GM23338 (cell line): ENCODE measurements around the gene RAD51D. TPM values are rescaled to one million over a fixed set of nuclear protein-coding genes. Genes with fewer than 3 reads are reported as not detected.

Source experiments
- ATAC-seq: fragments of 200-7000 bp; cut with Tn5 transposase; 3 replicates; pipeline ENCODE4 v1.9.1; 2020
- DNase-seq: peaks from one replicate; pipeline ENCODE4 v3.0.0-alpha.2; 2015; ENCODE audit warnings: low spot score
- H2AFZ ChIP-seq: fragments of 200-600 bp; sonication (generic); 2 replicates; pipeline ENCODE4 v1.8.0; 2016; ENCODE audit warnings: antibody characterized with exemption, mild to moderate bottlenecking, moderate library complexity
- H3F3A ChIP-seq: fragments of 200-600 bp; sonication (generic); replicated peaks from 2 replicates; pipeline ENCODE4 v1.8.0; 2017; ENCODE audit warnings: antibody characterized with exemption, mixed run types, low read depth
- H3K27ac ChIP-seq: fragments of 200-600 bp; sonication (generic); 2 replicates; pipeline ENCODE4 v1.6.1; 2016; ENCODE audit warnings: low read depth
- H3K27me3 ChIP-seq: fragments of 200-600 bp; sonication (generic); 2 replicates; pipeline ENCODE4 v1.8.0; 2016; ENCODE audit warnings: mild to moderate bottlenecking, mixed run types, moderate library complexity; ENCODE audit not compliant: insufficient read depth
- H3K36me3 ChIP-seq: fragments of 200-600 bp; sonication (generic); 2 replicates; pipeline ENCODE4 v1.8.0; 2016; ENCODE audit warnings: mild to moderate bottlenecking; ENCODE audit not compliant: insufficient read depth
- H3K4me1 ChIP-seq: fragments of 200-600 bp; sonication (generic); 2 replicates; pipeline ENCODE4 v1.8.0; 2016; ENCODE audit warnings: mild to moderate bottlenecking, moderate library complexity; ENCODE audit not compliant: insufficient read depth
- H3K4me2 ChIP-seq: fragments of 200-600 bp; sonication (generic); 2 replicates; pipeline ENCODE4 v1.7.1; 2017; ENCODE audit warnings: mixed run types
- H3K4me3 ChIP-seq: fragments of 200-600 bp; sonication (generic); 2 replicates; pipeline ENCODE4 v1.6.1; 2016; ENCODE audit warnings: mixed run types
- H3K79me2 ChIP-seq: fragments of 200-600 bp; sonication (generic); replicated peaks from 2 replicates; pipeline ENCODE4 v1.8.0; 2017; ENCODE audit warnings: mild to moderate bottlenecking; ENCODE audit not compliant: insufficient read depth
- H3K9me2 ChIP-seq: fragments of 200-600 bp; sonication (generic); 2 replicates; pipeline ENCODE4 v1.8.0; 2017; ENCODE audit not compliant: insufficient read depth
- H4K20me1 ChIP-seq: fragments of 200-600 bp; sonication (generic); replicated peaks from 2 replicates; pipeline ENCODE4 v1.8.0; 2017; ENCODE audit warnings: mild to moderate bottlenecking; ENCODE audit not compliant: insufficient read depth
- H3K27ac Mint-ChIP-seq: 2 replicates; pipeline ENCODE4 v1.8.0; 2020; ENCODE audit warnings: inconsistent platforms, mild to moderate bottlenecking, moderate library complexity, mixed read lengths
- H3K27me3 Mint-ChIP-seq: 3 replicates; pipeline ENCODE4 v1.8.0; 2022; ENCODE audit warnings: low read depth, mild to moderate bottlenecking, moderate library complexity, mixed read lengths, inconsistent platforms; ENCODE audit not compliant: insufficient read depth, poor library complexity
- H3K36me3 Mint-ChIP-seq: 3 replicates; pipeline ENCODE4 v1.8.0; 2021; ENCODE audit warnings: low read depth, mild to moderate bottlenecking, inconsistent platforms, moderate library complexity, mixed read lengths
- H3K4me1 Mint-ChIP-seq: 3 replicates; pipeline ENCODE4 v1.8.0; 2020; ENCODE audit warnings: mild to moderate bottlenecking, inconsistent platforms, mixed read lengths
- H3K4me3 Mint-ChIP-seq: 3 replicates; pipeline ENCODE4 v1.8.0; 2021; ENCODE audit warnings: moderate library complexity, mild to moderate bottlenecking, inconsistent platforms, mixed read lengths
- H3K9me3 Mint-ChIP-seq: 3 replicates; pipeline ENCODE4 v1.8.0; 2020; ENCODE audit warnings: moderate library complexity, mild to moderate bottlenecking, inconsistent platforms, mixed read lengths
- CREB1 ChIP-seq: fragments of 250-450 bp; sonication (Bioruptor Pico); IDR thresholded peaks from 2 replicates; pipeline ENCODE4 v1.5.0; 2020; ENCODE audit warnings: low read depth, mild to moderate bottlenecking, moderate library complexity
- CTCF ChIP-seq, 2 experiments: fragments of 200-600 bp in 1 of 2; sonication (generic) in 1 of 2; conservative IDR thresholded peaks; 2 replicates each; pipeline versions ENCODE4 v1.5.1 to v1.6.1; 2016 to 2017; ENCODE audit warnings: antibody characterized with exemption in 2 of 2, low read depth in 2 of 2, mild to moderate bottlenecking in 2 of 2, moderate library complexity in 1 of 2
- ETS1 ChIP-seq: IDR thresholded peaks from 2 replicates; pipeline ENCODE4 v1.6.1; 2016; ENCODE audit warnings: antibody characterized with exemption
- EZH2 ChIP-seq: fragments of 200-600 bp; sonication (generic); IDR thresholded peaks from one replicate; pipeline ENCODE4 v1.8.0; 2017; ENCODE audit warnings: antibody characterized with exemption, mild to moderate bottlenecking, low read depth; ENCODE audit not compliant: unreplicated experiment
- NANOG ChIP-seq: IDR thresholded peaks from 2 replicates; pipeline ENCODE4 v1.6.1; 2016; ENCODE audit warnings: antibody characterized with exemption, borderline replicate concordance
- POLR2AphosphoS5 ChIP-seq: IDR thresholded peaks from 2 replicates; pipeline ENCODE4 v1.6.1; 2016; ENCODE audit warnings: antibody characterized with exemption, low read depth
- STAT1 ChIP-seq: IDR thresholded peaks from one replicate; pipeline ENCODE4 v1.6.1; 2016; ENCODE audit warnings: antibody characterized with exemption; ENCODE audit not compliant: unreplicated experiment
- ZNF114 ChIP-seq: fragments of 250-450 bp; sonication (Bioruptor Pico); IDR thresholded peaks from 2 replicates; pipeline ENCODE4 v1.5.0; 2020; ENCODE audit warnings: mild to moderate bottlenecking, moderate library complexity
- ZNF331 ChIP-seq: fragments of 250-450 bp; sonication (Bioruptor Pico); IDR thresholded peaks from 2 replicates; pipeline ENCODE4 v1.5.0; 2020; ENCODE audit warnings: low read depth, mild to moderate bottlenecking, moderate library complexity
- polyA plus RNA-seq: library from polyadenylated mRNA; unstranded; fragments of >200 nt; fragmentation: Nextera tagmentation; extraction: Ambion mirVana; gene quantifications from 2 replicates; pipeline ENCODE4 v1.2.1, GENCODE V29; 2016
- total RNA-seq: library from RNA; depleted of rRNA; stranded (reverse); fragments of >200 nt; shearing (Covaris generic); gene quantifications from 2 replicates; pipeline ENCODE4 v1.2.3, GENCODE V29; 2014
- TF ChIP-seq, protein P1 (sequence below): IDR thresholded peaks from one replicate; pipeline ENCODE4 v1.6.1; 2018; ENCODE audit warnings: antibody characterized with exemption; ENCODE audit not compliant: unreplicated experiment

The RAD51D gene
- total and polyA plus RNA-seq, 2 experiments from 2014 or later = 5.9 to 11.0 TPM

- TF ChIP-seq STAT1 (no peak), ZNF114 (CRISPR knock-in tag) (no peak), ZNF331 (no peak), ETS1 (no peak), CTCF (conservative IDR thresholded peaks at IDR 0.05; ENCODE audit: low read depth in 2 of 2) (no peak)
- TF ChIP-seq, protein P1, sequence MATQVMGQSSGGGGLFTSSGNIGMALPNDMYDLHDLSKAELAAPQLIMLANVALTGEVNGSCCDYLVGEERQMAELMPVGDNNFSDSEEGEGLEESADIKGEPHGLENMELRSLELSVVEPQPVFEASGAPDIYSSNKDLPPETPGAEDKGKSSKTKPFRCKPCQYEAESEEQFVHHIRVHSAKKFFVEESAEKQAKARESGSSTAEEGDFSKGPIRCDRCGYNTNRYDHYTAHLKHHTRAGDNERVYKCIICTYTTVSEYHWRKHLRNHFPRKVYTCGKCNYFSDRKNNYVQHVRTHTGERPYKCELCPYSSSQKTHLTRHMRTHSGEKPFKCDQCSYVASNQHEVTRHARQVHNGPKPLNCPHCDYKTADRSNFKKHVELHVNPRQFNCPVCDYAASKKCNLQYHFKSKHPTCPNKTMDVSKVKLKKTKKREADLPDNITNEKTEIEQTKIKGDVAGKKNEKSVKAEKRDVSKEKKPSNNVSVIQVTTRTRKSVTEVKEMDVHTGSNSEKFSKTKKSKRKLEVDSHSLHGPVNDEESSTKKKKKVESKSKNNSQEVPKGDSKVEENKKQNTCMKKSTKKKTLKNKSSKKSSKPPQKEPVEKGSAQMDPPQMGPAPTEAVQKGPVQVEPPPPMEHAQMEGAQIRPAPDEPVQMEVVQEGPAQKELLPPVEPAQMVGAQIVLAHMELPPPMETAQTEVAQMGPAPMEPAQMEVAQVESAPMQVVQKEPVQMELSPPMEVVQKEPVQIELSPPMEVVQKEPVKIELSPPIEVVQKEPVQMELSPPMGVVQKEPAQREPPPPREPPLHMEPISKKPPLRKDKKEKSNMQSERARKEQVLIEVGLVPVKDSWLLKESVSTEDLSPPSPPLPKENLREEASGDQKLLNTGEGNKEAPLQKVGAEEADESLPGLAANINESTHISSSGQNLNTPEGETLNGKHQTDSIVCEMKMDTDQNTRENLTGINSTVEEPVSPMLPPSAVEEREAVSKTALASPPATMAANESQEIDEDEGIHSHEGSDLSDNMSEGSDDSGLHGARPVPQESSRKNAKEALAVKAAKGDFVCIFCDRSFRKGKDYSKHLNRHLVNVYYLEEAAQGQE = no peak
Measured at GRCh38 chr17:35097776-35098175, 21.9 kb downstream of the RAD51D start (continued).

GRCh38 chr17:35095741-35096140 is 23.9 kb downstream of the RAD51D start:
- no peaks in the 10 kb centered on the region for H3K36me3 ChIP-seq
- H3K27ac ChIP-seq = no peak overlapping the region
- H3K4me2 ChIP-seq = no peak overlapping the region
- no peaks in the 10 kb centered on the region for H3K9me2 ChIP-seq
- H3K79me2 ChIP-seq = no peaks in the 10 kb centered on the region
- DNase-seq (no peak), ATAC-seq (no peak)
- H3K4me1 ChIP-seq = no peaks in the 10 kb centered on the region
- no peaks in the 10 kb centered on the region for H3K27me3 ChIP-seq
- no peaks in the 10 kb centered on the region for H3K9me3 Mint-ChIP-seq
- peaks cover 2% of the 10 kb centered on the region; the same call in 1 of the 3 replicates for H3K4me1 Mint-ChIP-seq
- H3K27ac Mint-ChIP-seq = no peak overlapping the region
- peaks cover 12% of the 10 kb centered on the region for H3K36me3 Mint-ChIP-seq
- H3K4me3 ChIP-seq = no peak overlapping the region
- TF ChIP-seq ZNF331 = no peak
- H3K27me3 Mint-ChIP-seq = peaks cover 2% of the 10 kb centered on the region
- H3F3A ChIP-seq = no peaks in the 10 kb centered on the region
- H4K20me1 ChIP-seq = no peaks in the 10 kb centered on the region
- no peak overlapping the region for H2AFZ ChIP-seq
- no peak overlapping the region for H3K4me3 Mint-ChIP-seq

DNA sequence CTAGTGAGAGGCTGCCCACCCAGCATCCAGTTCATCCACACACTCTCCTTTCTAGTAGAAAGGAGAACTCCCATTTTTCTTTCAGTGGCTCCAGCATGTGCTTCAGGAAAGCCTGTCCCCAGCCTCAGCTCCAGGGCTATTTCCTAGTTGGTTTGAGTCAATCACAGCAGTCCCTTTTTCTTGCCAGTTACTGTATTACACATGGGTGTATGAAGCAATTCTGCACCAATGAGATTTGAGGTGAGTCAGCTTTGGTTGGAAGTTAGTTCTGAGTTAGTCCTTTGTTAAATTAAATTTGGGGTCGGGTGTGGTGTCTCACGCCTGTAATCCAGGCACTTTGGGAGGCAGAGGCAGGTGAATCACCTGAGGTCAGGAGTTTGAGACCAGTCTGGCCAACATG is 24.8 kb downstream of the RAD51D start:
- Mint-ChIP-seq H3K4me3 (no peak overlapping the region), H3K27me3 (peaks cover 2% of the 10 kb centered on the region), H3K36me3 (peaks cover 4% of the 10 kb centered on the region; the same call in 2 of the 3 replicates), H3K4me1 (peaks cover 4% of the 10 kb centered on the region; the same call in 1 of the 3 replicates), H3K27ac (no peak overlapping the region), H3K9me3 (no peaks in the 10 kb centered on the region)
- Histone ChIP-seq H3K36me3 (no peaks in the 10 kb centered on the region), H2AFZ (no peak overlapping the region), H3K4me2 (no peak overlapping the region), H3K27me3 (no peaks in the 10 kb centered on the region), H3K27ac (no peak overlapping the region), H3K9me2 (no peaks in the 10 kb centered on the region), H3F3A (0 out of 2 replicates have a peak, but pooled peaks cover 3% of the 10 kb centered on the region), H3K4me3 (no peak overlapping the region), H3K79me2 (no peaks in the 10 kb centered on the region), H3K4me1 (peaks cover 4% of the 10 kb centered on the region; the same call in 1 of the 2 replicates), H4K20me1 (no peaks in the 10 kb centered on the region)
- DNase-seq (no peak), ATAC-seq (no peak)
- TF ChIP-seq EZH2 (no peak), STAT1 (no peak), ZNF114 (CRISPR knock-in tag) (no peak), CREB1 (no peak), POLR2AphosphoS5 (no peak), NANOG (no peak)
- TF ChIP-seq, protein P1 = no peak
